IMR-90 (cell line): ENCODE data around the gene STK33. TPM values are rescaled to one million over a fixed set of nuclear protein-coding genes. Genes with fewer than 3 reads are reported as not detected.

ENCODE experiments used
- ATAC-seq: fragments of 200-7000 bp; cut with Tn5 transposase; 2 replicates; pipeline ENCODE4 v1.9.1; 2020; ENCODE audit warnings: low read depth, mild to moderate bottlenecking, moderate library complexity
- BruUV-seq: library from RNA; stranded (reverse); fragments of 400-500 nt; replicated peaks from 2 replicates; lab custom pipeline; 2021; lab: Mats Ljungman, UMichigan
- CTCF ChIA-PET: fragments of 300-600 bp; formaldehyde crosslinking; extraction: SDS; loops from one replicate; lab custom pipeline; 2021; ENCODE audit warnings: antibody characterized with exemption; lab: Yijun Ruan, JAX
- POLR2A ChIA-PET: fragments of 300-600 bp; sonication (Branson Sonifier 250); formaldehyde crosslinking; loops from one replicate; lab custom pipeline; 2022; ENCODE audit warnings: antibody characterized with exemption; ENCODE audit not compliant: unreplicated experiment; lab: Charles Lee
- DNase-seq: peaks from one replicate; pipeline ENCODE4 v3.0.0; 2013
- H2AFZ ChIP-seq: replicated peaks from 2 replicates; pipeline ENCODE3; 2013; ENCODE audit warnings: low read length, mild to moderate bottlenecking; ENCODE audit not compliant: poor library complexity
- H2AK5ac ChIP-seq: 2 replicates; pipeline ENCODE4 v1.6.1; 2013; ENCODE audit warnings: low read depth, low read length, inconsistent platforms
- H2AK9ac ChIP-seq: replicated peaks from 2 replicates; pipeline ENCODE3; 2013; ENCODE audit warnings: mild to moderate bottlenecking, low read depth, low read length, moderate library complexity; ENCODE audit not compliant: poor library complexity
- H2BK120ac ChIP-seq: 2 replicates; pipeline ENCODE4 v1.6.1; 2013; ENCODE audit warnings: low read depth, low read length, inconsistent platforms
- H2BK15ac ChIP-seq: 3 replicates; pipeline ENCODE4 v1.6.1; 2013; ENCODE audit warnings: low read depth, low read length, inconsistent platforms
- H2BK20ac ChIP-seq: 2 replicates; pipeline ENCODE4 v1.6.1; 2013; ENCODE audit warnings: low read depth, mild to moderate bottlenecking, inconsistent platforms, low read length, moderate library complexity
- H2BK5ac ChIP-seq: 2 replicates; pipeline ENCODE4 v1.6.1; 2013; ENCODE audit warnings: mild to moderate bottlenecking, low read depth, low read length, inconsistent platforms; ENCODE audit not compliant: poor library complexity, severe bottlenecking
- H3K14ac ChIP-seq: replicated peaks from 2 replicates; pipeline ENCODE4 v1.6.1; 2013; ENCODE audit warnings: low read depth, low read length, inconsistent platforms
- H3K18ac ChIP-seq: 2 replicates; pipeline ENCODE4 v1.6.1; 2013; ENCODE audit warnings: low read depth, low read length, control low read depth
- H3K23ac ChIP-seq: 2 replicates; pipeline ENCODE4 v1.6.1; 2013; ENCODE audit warnings: low read depth, low read length, inconsistent platforms
- H3K27ac ChIP-seq: 2 replicates; pipeline ENCODE4 v1.5.1; 2013; ENCODE audit warnings: mild to moderate bottlenecking, control low read depth, low read length; ENCODE audit not compliant: insufficient read depth
- H3K27me3 ChIP-seq: 2 replicates; pipeline ENCODE4 v1.6.1; 2013; ENCODE audit warnings: low read length; ENCODE audit not compliant: control insufficient read depth, insufficient read depth
- H3K36me3 ChIP-seq: 2 replicates; pipeline ENCODE4 v1.6.1; 2013; ENCODE audit warnings: low read length, mixed read lengths; ENCODE audit not compliant: control insufficient read depth, insufficient read depth
- H3K4ac ChIP-seq: 2 replicates; pipeline ENCODE4 v1.6.1; 2013; ENCODE audit warnings: low read depth, low read length, inconsistent platforms
- H3K4me1 ChIP-seq: 2 replicates; pipeline ENCODE4 v1.6.1; 2013; ENCODE audit warnings: low read length, mixed read lengths; ENCODE audit not compliant: control insufficient read depth, insufficient read depth
- H3K4me2 ChIP-seq: 2 replicates; pipeline ENCODE4 v1.6.1; 2013; ENCODE audit warnings: low read depth, mild to moderate bottlenecking, control low read depth, low read length, moderate library complexity
- H3K4me3 ChIP-seq: 2 replicates; pipeline ENCODE4 v1.5.1; 2013; ENCODE audit warnings: low read depth, mild to moderate bottlenecking, control low read depth, low read length, moderate library complexity; ENCODE audit not compliant: insufficient read depth
- H3K56ac ChIP-seq: 2 replicates; pipeline ENCODE4 v1.6.1; 2013; ENCODE audit warnings: low read length, inconsistent platforms; ENCODE audit not compliant: insufficient read depth; ENCODE audit errors: extremely low read depth
- H3K79me1 ChIP-seq, 2 experiments: 2 replicates each; pipeline ENCODE4 v1.6.1; 2013; ENCODE audit warnings: low read length in 2 of 2, inconsistent platforms in 1 of 2, low read depth in 1 of 2
- H3K9ac ChIP-seq: 2 replicates; pipeline ENCODE4 v1.6.1; 2013; ENCODE audit warnings: low read depth, low read length, control low read depth
- H3K9me1 ChIP-seq: 2 replicates; pipeline ENCODE4 v1.6.1; 2013; ENCODE audit warnings: low read length, inconsistent platforms; ENCODE audit not compliant: insufficient read depth
- H3K9me3 ChIP-seq: 2 replicates; pipeline ENCODE4 v1.6.1; 2013; ENCODE audit warnings: low read length; ENCODE audit not compliant: control insufficient read depth, insufficient read depth
- H4K20me1 ChIP-seq: 2 replicates; pipeline ENCODE4 v1.6.1; 2013; ENCODE audit warnings: low read length, inconsistent platforms; ENCODE audit not compliant: insufficient read depth
- H4K5ac ChIP-seq: 2 replicates; pipeline ENCODE4 v1.6.1; 2013; ENCODE audit warnings: mild to moderate bottlenecking, low read depth, low read length, control low read depth
- H4K8ac ChIP-seq, 2 experiments: 2 replicates each; pipeline ENCODE4 v1.6.1; 2013; ENCODE audit warnings: low read depth in 2 of 2, low read length in 2 of 2, control low read depth in 1 of 2, inconsistent platforms in 1 of 2
- H4K91ac ChIP-seq: 2 replicates; pipeline ENCODE4 v1.6.1; 2013; ENCODE audit warnings: low read depth, low read length, inconsistent platforms; ENCODE audit not compliant: insufficient read depth
- BHLHE40 ChIP-seq: fragments of 150-350 bp; IDR thresholded peaks from 2 replicates; pipeline ENCODE4 v1.6.1; 2016; ENCODE audit warnings: mild to moderate bottlenecking, low read depth, low read length
- CEBPB ChIP-seq: IDR thresholded peaks from 2 replicates; pipeline ENCODE4 v1.6.1; 2012; ENCODE audit warnings: low read depth, low read length, improper control_type of control experiment
- CHD1 ChIP-seq: IDR thresholded peaks from 2 replicates; pipeline ENCODE4 v1.6.1; 2012; ENCODE audit warnings: low read depth, low read length, improper control_type of control experiment
- FOS ChIP-seq: fragments of 150-350 bp; IDR thresholded peaks from 2 replicates; pipeline ENCODE4 v1.6.1; 2016; ENCODE audit warnings: low read depth, low read length
- MAFK ChIP-seq: IDR thresholded peaks from 2 replicates; pipeline ENCODE4 v1.6.1; 2012; ENCODE audit warnings: low read depth, low read length, improper control_type of control experiment
- MAZ ChIP-seq: IDR thresholded peaks from 2 replicates; pipeline ENCODE4 v1.6.1; 2012; ENCODE audit warnings: low read depth, mild to moderate bottlenecking, low read length, improper control_type of control experiment, moderate library complexity, borderline replicate concordance
- MXI1 ChIP-seq: IDR thresholded peaks from 2 replicates; pipeline ENCODE4 v1.6.1; 2012; ENCODE audit warnings: low read depth, mild to moderate bottlenecking, low read length, moderate library complexity, borderline replicate concordance
- NFE2L2 ChIP-seq: fragments of 150-350 bp; IDR thresholded peaks from 2 replicates; pipeline ENCODE4 v1.6.1; 2016; ENCODE audit warnings: low read depth, mild to moderate bottlenecking, low read length
- POLR2A ChIP-seq: IDR thresholded peaks from 2 replicates; pipeline ENCODE4 v1.6.1; 2012; ENCODE audit warnings: mild to moderate bottlenecking, low read depth, low read length
- RAD21 ChIP-seq: IDR thresholded peaks from 2 replicates; pipeline ENCODE4 v1.6.1; 2012; ENCODE audit warnings: low read length, improper control_type of control experiment
- RCOR1 ChIP-seq: IDR thresholded peaks from 2 replicates; pipeline ENCODE4 v1.6.1; 2012; ENCODE audit warnings: mild to moderate bottlenecking, low read length, improper control_type of control experiment; ENCODE audit not compliant: insufficient replicate concordance
- RFX5 ChIP-seq: IDR thresholded peaks from 2 replicates; pipeline ENCODE4 v1.8.0; 2012; ENCODE audit warnings: low read depth, mild to moderate bottlenecking, low read length, moderate library complexity
- SMC3 ChIP-seq: fragments of 150-350 bp; IDR thresholded peaks from 2 replicates; pipeline ENCODE4 v1.6.1; 2016; ENCODE audit warnings: low read depth, mild to moderate bottlenecking, antibody characterized with exemption, low read length, moderate library complexity
- WGBS, 2 experiments: methylation state at CpG; one replicate each; pipeline versions ENCODE4 v1.1.5 to v1.1.7; 2013; ENCODE audit warnings: missing lambda C conversion rate in 2 of 2; ENCODE audit not compliant: insufficient read length in 1 of 2; ENCODE audit errors: extremely low coverage in 2 of 2; 5-methylcytosine and 5-hydroxymethylcytosine counted together
- dilution Hi-C: fragments of 300-500 bp; cut with HindIII; formaldehyde crosslinking; loops from one replicate; pipeline ENCODE4 v1.14.3; 2018; ENCODE audit warnings: low sequenced_read_pairs; ENCODE audit not compliant: unreplicated experiment
- in situ Hi-C: fragments of 300-500 bp; cut with MboI; formaldehyde crosslinking; loops from 3 replicates; pipeline ENCODE4 v1.14.3; 2019; ENCODE audit warnings: low sequenced_read_pairs, inconsistent platforms, mixed read lengths
- intact Hi-C: fragments of 100-400 bp; cut with micrococcal nuclease; formaldehyde crosslinking; loops from 2 replicates; pipeline ENCODE4 v1.10.0; 2022
- polyA plus RNA-seq, 3 experiments: library from polyadenylated mRNA; depleted of rRNA; stranded (reverse); fragments of >200 nt; gene quantifications; 2 replicates each; pipeline ENCODE4 v1.2.3, GENCODE V29; 2012; ENCODE audit warnings: low replicate concordance in 1 of 3
- total RNA-seq: library from RNA; depleted of rRNA; stranded (reverse); fragments of >200 nt; gene quantifications from 2 replicates; pipeline ENCODE4 v1.2.3, GENCODE V29; 2012
- TF ChIP-seq, protein P1 (sequence below): conservative IDR thresholded peaks from 2 replicates; pipeline ENCODE4 v1.5.1; 2012; ENCODE audit warnings: mild to moderate bottlenecking, low read depth, low read length, improper control_type of control experiment
- TF ChIP-seq, protein P2 (sequence below): fragments of 150-350 bp; IDR thresholded peaks from 2 replicates; pipeline ENCODE4 v1.6.1; 2017; ENCODE audit warnings: mild to moderate bottlenecking, antibody characterized with exemption, low read length, low read depth
- TF ChIP-seq, protein P3 (sequence below): fragments of 150-350 bp; IDR thresholded peaks from 2 replicates; pipeline ENCODE4 v1.6.1; 2016; ENCODE audit warnings: low read depth, mild to moderate bottlenecking, low read length, moderate library complexity, borderline replicate concordance

STK33 gene
- total and polyA plus RNA-seq, 2 of the 4 experiments (the other 2 are of a cell fraction) = 2.3 to 2.6 TPM

DNA sequence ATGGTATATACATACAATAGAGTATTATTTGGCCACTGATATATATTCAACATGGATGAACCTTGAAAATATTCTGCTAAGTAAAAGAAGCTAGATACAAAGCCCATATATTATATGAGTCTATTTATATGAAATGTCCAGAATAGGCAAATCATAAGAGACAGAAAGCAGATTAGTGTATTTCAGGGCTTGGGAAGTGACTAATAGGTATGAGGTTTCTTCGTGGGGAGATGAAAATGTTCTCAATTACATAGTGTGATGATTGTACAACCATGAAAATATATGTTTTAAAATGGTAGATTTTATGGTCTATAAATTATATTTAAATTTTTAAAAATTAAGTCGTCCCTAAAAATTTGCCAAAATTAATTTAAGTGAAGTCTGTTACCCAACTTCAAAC lies 92.2 kb downstream of the STK33 start:
- TF ChIP-seq RCOR1 = no peak
- TF ChIP-seq, protein P1, sequence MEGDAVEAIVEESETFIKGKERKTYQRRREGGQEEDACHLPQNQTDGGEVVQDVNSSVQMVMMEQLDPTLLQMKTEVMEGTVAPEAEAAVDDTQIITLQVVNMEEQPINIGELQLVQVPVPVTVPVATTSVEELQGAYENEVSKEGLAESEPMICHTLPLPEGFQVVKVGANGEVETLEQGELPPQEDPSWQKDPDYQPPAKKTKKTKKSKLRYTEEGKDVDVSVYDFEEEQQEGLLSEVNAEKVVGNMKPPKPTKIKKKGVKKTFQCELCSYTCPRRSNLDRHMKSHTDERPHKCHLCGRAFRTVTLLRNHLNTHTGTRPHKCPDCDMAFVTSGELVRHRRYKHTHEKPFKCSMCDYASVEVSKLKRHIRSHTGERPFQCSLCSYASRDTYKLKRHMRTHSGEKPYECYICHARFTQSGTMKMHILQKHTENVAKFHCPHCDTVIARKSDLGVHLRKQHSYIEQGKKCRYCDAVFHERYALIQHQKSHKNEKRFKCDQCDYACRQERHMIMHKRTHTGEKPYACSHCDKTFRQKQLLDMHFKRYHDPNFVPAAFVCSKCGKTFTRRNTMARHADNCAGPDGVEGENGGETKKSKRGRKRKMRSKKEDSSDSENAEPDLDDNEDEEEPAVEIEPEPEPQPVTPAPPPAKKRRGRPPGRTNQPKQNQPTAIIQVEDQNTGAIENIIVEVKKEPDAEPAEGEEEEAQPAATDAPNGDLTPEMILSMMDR = no peak
- no peak for TF ChIP-seq BHLHE40
- no peak for TF ChIP-seq MAFK
- no peak for TF ChIP-seq MXI1
- no peak for TF ChIP-seq FOS
- TF ChIP-seq, protein P2, sequence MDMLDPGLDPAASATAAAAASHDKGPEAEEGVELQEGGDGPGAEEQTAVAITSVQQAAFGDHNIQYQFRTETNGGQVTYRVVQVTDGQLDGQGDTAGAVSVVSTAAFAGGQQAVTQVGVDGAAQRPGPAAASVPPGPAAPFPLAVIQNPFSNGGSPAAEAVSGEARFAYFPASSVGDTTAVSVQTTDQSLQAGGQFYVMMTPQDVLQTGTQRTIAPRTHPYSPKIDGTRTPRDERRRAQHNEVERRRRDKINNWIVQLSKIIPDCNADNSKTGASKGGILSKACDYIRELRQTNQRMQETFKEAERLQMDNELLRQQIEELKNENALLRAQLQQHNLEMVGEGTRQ = no peak
- TF ChIP-seq RFX5 = no peak
- TF ChIP-seq POLR2A = no peak
- no peak for TF ChIP-seq SMC3
- no peak for TF ChIP-seq MAZ
- no peak for TF ChIP-seq CHD1
- TF ChIP-seq NFE2L2 = no peak
- TF ChIP-seq, protein P3, sequence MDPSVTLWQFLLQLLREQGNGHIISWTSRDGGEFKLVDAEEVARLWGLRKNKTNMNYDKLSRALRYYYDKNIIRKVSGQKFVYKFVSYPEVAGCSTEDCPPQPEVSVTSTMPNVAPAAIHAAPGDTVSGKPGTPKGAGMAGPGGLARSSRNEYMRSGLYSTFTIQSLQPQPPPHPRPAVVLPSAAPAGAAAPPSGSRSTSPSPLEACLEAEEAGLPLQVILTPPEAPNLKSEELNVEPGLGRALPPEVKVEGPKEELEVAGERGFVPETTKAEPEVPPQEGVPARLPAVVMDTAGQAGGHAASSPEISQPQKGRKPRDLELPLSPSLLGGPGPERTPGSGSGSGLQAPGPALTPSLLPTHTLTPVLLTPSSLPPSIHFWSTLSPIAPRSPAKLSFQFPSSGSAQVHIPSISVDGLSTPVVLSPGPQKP = no peak
- no peak for TF ChIP-seq RAD21
- TF ChIP-seq CEBPB = no peak
- Histone ChIP-seq H2BK5ac (no peak overlapping the region), H2AK9ac (no peak overlapping the region), H3K18ac (no peak overlapping the region), H3K9me3 (no peaks in the 10 kb centered on the region), H3K23ac (no peak overlapping the region), H2AFZ (no peak overlapping the region), H3K9ac (no peak overlapping the region), H3K56ac (no peak overlapping the region), H3K9me1 (no peaks in the 10 kb centered on the region), H3K79me1 (no peaks in the 10 kb centered on the region), H2BK20ac (no peak overlapping the region), H3K27me3 (no peaks in the 10 kb centered on the region), H3K14ac (no peak overlapping the region), H3K4me2 (no peak overlapping the region), H3K27ac (no peak overlapping the region), H2BK120ac (no peak overlapping the region), H3K4me3 (no peak overlapping the region), H4K5ac (no peak overlapping the region), H4K20me1 (no peaks in the 10 kb centered on the region), H2BK15ac (no peak overlapping the region), H4K8ac (no peak overlapping the region), H3K4ac (no peak overlapping the region), H2AK5ac (no peak overlapping the region), H3K4me1 (no peaks in the 10 kb centered on the region), H4K91ac (no peak overlapping the region), H3K36me3 (no peaks in the 10 kb centered on the region)
- DNase-seq (peak; percentile 19), ATAC-seq (no peak)
- CTCF ChIA-PET = no interaction called here
- in situ Hi-C loops = no loop called here
- POLR2A ChIA-PET = no interaction called here
- dilution Hi-C loops = no loop called here
- intact Hi-C loops = no loop called here
- WGBS, 2 experiments = no CpG with 5 or more reads among the region's 2 CpGs
- BruUV-seq = no TSS peak
